ENCODE results near the gene CD163L1. TPM values are rescaled to one million over a fixed set of nuclear protein-coding genes. Genes with fewer than 3 reads are reported as not detected.
"Not testable (repeated sequence)": the region's sequence is repeated elsewhere in the genome, so short reads cannot be mapped to it uniquely, and the experiment has no call there.

The CD163L1 gene
- total RNA-seq, 4 donors from 2014 or later: 1.3 to 2.9 (median 1.6) TPM

DNA sequence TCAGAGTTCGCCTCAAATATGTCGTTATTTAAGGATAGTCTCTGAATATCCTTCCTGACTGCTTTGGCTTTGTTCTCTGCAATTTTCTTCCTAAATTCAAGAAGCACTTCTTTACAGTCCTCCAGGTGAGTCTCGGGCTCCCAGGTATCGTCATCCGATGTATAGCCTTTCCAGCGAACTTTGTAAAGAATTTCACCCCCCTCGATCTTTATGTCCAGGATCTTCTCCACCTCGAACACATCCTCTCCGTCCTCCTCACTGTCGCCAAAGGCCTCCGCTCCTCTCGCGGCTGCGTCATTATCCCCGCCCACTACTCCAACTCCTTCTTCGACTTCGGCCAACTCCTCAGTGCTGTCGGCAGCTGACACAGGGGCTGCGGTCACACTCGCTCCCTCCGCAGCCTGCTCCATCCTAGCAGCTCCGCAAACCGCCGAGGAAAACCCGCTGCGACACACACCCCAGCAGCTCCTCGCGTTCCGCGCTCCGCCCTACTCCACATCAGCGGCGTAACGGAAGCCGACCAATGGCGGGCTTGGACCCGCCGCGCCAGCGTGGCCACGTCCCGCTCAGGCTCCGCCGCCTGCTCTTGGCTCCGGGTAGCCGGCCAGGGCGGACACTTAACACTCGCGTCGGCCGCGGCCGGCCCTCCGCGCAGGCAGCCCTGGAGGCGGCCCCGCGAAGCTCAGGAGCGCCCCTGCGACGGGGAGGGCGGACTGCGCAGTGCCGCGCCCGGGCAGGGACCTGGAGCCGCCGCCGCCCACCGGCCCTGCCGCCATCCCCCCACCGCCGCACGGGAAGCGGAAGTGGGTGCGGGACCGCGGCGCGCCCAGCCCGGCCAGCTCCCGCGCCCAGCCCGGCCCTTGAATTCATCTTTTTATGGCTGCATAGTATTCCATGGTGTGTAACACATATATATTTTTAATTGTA lies 4.1 kb downstream of the CD163L1 start:
- Histone ChIP-seq H3K9me3 (no peaks in the 10 kb centered on the region), H3K4me3 (peak overlapping the region; percentile 38 to 54 (median 41)), H3K27me3 (peaks cover 0 to 31% (median 0%) of the 10 kb centered on the region in 4 donors), H3K4me1 (peaks cover 0 to 7% (median 0%) of the 10 kb centered on the region in 4 donors), H3K27ac (replicated peaks in 1 of 4) (no peak overlapping the region), H3K36me3 (no peaks in the 10 kb centered on the region)
- intact Hi-C loops (cut with DNase I): no loop called here
- DNase-seq (ENCODE audit: extremely low spot score): no peak
- 26% methylated on average over 48 of the region's 84 CpGs for WGBS
- TF ChIP-seq, protein P1, sequence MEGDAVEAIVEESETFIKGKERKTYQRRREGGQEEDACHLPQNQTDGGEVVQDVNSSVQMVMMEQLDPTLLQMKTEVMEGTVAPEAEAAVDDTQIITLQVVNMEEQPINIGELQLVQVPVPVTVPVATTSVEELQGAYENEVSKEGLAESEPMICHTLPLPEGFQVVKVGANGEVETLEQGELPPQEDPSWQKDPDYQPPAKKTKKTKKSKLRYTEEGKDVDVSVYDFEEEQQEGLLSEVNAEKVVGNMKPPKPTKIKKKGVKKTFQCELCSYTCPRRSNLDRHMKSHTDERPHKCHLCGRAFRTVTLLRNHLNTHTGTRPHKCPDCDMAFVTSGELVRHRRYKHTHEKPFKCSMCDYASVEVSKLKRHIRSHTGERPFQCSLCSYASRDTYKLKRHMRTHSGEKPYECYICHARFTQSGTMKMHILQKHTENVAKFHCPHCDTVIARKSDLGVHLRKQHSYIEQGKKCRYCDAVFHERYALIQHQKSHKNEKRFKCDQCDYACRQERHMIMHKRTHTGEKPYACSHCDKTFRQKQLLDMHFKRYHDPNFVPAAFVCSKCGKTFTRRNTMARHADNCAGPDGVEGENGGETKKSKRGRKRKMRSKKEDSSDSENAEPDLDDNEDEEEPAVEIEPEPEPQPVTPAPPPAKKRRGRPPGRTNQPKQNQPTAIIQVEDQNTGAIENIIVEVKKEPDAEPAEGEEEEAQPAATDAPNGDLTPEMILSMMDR (IDR thresholded peaks at IDR 0.05): no peak
- no peak for TF ChIP-seq POLR2AphosphoS5 (IDR thresholded peaks at IDR 0.05)
- no peak for TF ChIP-seq EP300 (IDR thresholded peaks at IDR 0.05)

DNA sequence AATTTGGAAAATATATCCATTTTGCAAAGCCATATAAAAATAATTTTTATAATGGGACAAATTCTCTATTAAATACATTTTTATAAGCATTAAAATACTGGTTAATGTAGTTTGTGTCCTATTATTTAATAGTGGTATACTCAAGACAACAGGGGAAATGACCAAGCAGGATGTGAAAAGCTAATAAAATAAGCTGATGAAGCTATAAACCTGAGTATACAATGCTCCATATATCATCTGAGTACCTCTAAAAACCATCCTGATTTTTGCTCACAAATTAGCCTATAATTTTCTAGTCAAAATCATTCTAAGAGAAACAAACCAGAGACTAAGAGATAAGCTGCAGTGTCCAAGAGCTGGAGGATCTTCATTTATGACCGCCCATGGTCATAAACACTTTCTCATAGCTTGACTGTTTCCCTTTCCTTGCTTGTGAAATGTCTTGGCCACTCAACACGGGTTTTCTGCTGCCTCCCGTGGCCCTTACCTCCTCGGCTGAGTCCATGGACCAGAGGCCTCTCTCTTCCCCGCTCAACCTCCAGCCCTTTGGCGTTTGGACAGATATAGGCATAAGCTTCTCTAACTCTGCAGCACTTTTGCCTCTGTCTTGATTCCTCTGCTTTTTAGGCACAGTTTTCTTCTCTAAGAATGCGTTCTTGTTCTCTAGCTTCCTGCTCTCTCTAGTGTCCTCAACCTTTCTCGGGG lies 5.5 kb downstream of the CD163L1 start:
- H3K4me1 ChIP-seq; H3K4me3 ChIP-seq; intact Hi-C loops (cut with DNase I); H3K9me3 ChIP-seq; H3K27ac ChIP-seq (replicated peaks in 1 of 4); H3K36me3 ChIP-seq; DNase-seq (ENCODE audit: extremely low spot score): not testable (repeated sequence)
- H3K27me3 ChIP-seq: peaks cover 0 to 31% (median 0%) of the 10 kb centered on the region in 4 donors
- 81% methylated on average over 8 of the region's 8 CpGs for WGBS

DNA sequence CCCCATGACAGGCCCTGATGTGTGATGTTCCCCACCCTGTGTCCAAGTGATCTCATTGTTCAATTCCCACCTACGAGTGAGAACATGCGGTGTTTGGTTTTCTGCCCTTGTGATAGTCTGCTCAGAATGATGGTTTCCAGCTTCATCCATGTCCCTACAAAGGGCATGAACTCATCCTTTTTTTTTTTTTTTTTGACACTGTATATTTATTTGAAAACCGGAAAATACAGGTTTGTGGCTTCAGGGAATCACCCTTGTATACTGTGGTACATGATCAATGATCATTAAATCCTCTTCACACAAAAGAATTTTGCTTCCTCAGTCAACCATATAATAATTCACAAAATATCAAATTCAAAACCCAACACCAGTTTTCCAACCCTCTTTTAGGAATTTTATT lies 6.5 kb downstream of the CD163L1 start:
- H3K4me3 ChIP-seq; intact Hi-C loops (cut with DNase I); H3K4me1 ChIP-seq; H3K27ac ChIP-seq (replicated peaks in 1 of 4); H3K9me3 ChIP-seq; DNase-seq (ENCODE audit: extremely low spot score); H3K36me3 ChIP-seq: not testable (repeated sequence)
- peaks cover 0 to 31% (median 0%) of the 10 kb centered on the region in 4 donors for H3K27me3 ChIP-seq
- WGBS: 72% methylated on average over 3 of the region's 3 CpGs

DNA sequence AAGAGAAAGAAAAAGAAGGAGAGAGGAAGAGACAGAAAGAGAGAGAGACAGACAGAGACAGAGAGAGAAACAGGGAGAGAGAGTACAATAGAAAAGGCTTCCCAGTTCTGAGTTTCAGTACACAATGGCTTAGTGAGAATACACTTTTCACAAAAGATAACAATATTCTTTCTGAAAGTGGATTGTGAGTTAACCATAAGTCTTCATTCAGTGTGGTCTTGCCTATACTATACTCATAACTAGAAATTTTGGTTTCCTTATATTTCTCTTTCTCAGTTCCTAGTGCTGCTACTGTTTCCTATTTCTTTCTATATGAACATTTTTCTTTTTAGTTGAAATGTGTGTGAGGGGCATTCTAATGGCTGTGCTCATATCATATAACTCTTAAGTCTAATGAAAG lies 9.3 kb downstream of the CD163L1 start:
- H3K9me3 ChIP-seq: no peaks in the 10 kb centered on the region
- no peak overlapping the region for H3K27ac ChIP-seq (replicated peaks in 1 of 4)
- TF ChIP-seq EP300 (IDR thresholded peaks at IDR 0.05) (no peak), POLR2AphosphoS5 (IDR thresholded peaks at IDR 0.05) (no peak), POLR2A (IDR thresholded peaks at IDR 0.05; ENCODE audit: low read depth) (no peak)
- TF ChIP-seq, protein P1 (IDR thresholded peaks at IDR 0.05): no peak
- H3K36me3 ChIP-seq: no peaks in the 10 kb centered on the region
- no peak overlapping the region for H3K4me3 ChIP-seq
- peaks cover 0 to under 1% (median 0%) of the 10 kb centered on the region in 4 donors for H3K4me1 ChIP-seq
- intact Hi-C loops (cut with DNase I): no loop called here
- no peak for DNase-seq (ENCODE audit: extremely low spot score)
- H3K27me3 ChIP-seq: peaks cover 0 to 3% (median 0%) of the 10 kb centered on the region in 4 donors

DNA sequence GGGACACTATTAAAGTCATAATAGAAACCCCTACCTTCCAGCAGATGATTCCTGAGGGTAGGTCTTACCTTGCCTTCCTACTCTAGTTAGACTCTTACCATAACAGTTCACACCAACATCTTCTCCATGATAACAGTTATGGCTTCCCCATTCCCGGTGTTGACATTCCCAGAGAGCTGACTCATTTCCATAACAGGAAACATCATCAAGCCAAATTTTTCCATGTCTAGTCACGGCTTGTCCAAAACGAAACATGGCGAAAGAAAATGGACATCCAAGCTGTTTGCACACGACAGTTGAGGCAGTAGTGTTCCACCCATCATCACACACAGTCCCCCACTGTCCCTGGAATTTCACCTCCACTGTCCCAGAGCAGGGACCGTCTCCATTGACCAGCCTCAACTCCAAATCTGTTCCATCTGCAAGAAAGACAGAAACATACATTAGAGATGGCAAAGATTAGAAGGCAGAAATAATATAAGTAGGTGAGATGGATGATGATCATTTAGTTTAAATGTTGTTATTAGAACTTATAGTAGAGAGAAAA lies 10.6 kb downstream of the CD163L1 start:
- DNase-seq (ENCODE audit: extremely low spot score): no peak

More for the DNA sequence above, 10.6 kb downstream of the CD163L1 start:
- Histone ChIP-seq H3K27me3 (no peaks in the 10 kb centered on the region), H3K36me3 (no peaks in the 10 kb centered on the region), H3K4me1 (no peaks in the 10 kb centered on the region), H3K27ac (replicated peaks in 1 of 4) (no peak overlapping the region), H3K9me3 (no peaks in the 10 kb centered on the region), H3K4me3 (no peak overlapping the region)
- TF ChIP-seq EP300 (IDR thresholded peaks at IDR 0.05) (no peak), POLR2AphosphoS5 (IDR thresholded peaks at IDR 0.05) (no peak)
- TF ChIP-seq, protein P1 (IDR thresholded peaks at IDR 0.05): no peak
- WGBS: 84% methylated on average over 6 of the region's 6 CpGs
- intact Hi-C loops (cut with DNase I): no loop called here
